NT2/D1 (cell line): ENCODE results near the gene PKNOX2.

Experiments used
- DNase-seq: peaks from one replicate; pipeline ENCODE4 v3.0.0-alpha.2; 2011; ENCODE audit warnings: low read depth, low spot score
- H3K27me3 ChIP-seq: 2 replicates; pipeline ENCODE4 v1.6.0; 2011; ENCODE audit warnings: mild to moderate bottlenecking; ENCODE audit not compliant: insufficient read length, insufficient read depth
- H3K36me3 ChIP-seq: 2 replicates; pipeline ENCODE4 v1.6.1; 2011; ENCODE audit warnings: mild to moderate bottlenecking, low read length, mixed read lengths; ENCODE audit not compliant: insufficient read depth, insufficient read length
- H3K4me1 ChIP-seq: 2 replicates; pipeline ENCODE4 v1.5.1; 2011; ENCODE audit not compliant: insufficient read depth, insufficient read length
- H3K4me3 ChIP-seq: 2 replicates; pipeline ENCODE4 v1.5.1; 2011; ENCODE audit warnings: low read depth; ENCODE audit not compliant: insufficient read length
- H3K9ac ChIP-seq: 2 replicates; pipeline ENCODE4 v1.6.0; 2011; ENCODE audit warnings: low read depth; ENCODE audit not compliant: insufficient read length
- H3K9me3 ChIP-seq: 2 replicates; pipeline ENCODE4 v1.5.1; 2011; ENCODE audit warnings: mild to moderate bottlenecking, low read length; ENCODE audit not compliant: insufficient read depth
- SUZ12 ChIP-seq: IDR thresholded peaks from 2 replicates; pipeline ENCODE4 v1.6.1; 2011; ENCODE audit not compliant: insufficient read length, insufficient read depth; ENCODE audit errors: extremely low read depth
- YY1 ChIP-seq: IDR thresholded peaks from 2 replicates; pipeline ENCODE4 v1.6.1; 2011; ENCODE audit not compliant: insufficient read length, insufficient read depth
- ZNF274 ChIP-seq: IDR thresholded peaks from 2 replicates; pipeline ENCODE4 v1.6.1; 2011; ENCODE audit warnings: mild to moderate bottlenecking, low read depth, low read length

The PKNOX2 gene

GRCh38 chr11:125286486-125286885, 121.9 kb downstream of the PKNOX2 start:
- H3K36me3 ChIP-seq = no peaks in the 10 kb centered on the region
- H3K27me3 ChIP-seq = no peaks in the 10 kb centered on the region
- H3K9ac ChIP-seq = no peak overlapping the region
- no peak overlapping the region for H3K4me3 ChIP-seq
- no peak for DNase-seq
- peaks cover 4% of the 10 kb centered on the region for H3K4me1 ChIP-seq
- TF ChIP-seq YY1 (no peak), ZNF274 (no peak), SUZ12 (no peak)
- no peaks in the 10 kb centered on the region for H3K9me3 ChIP-seq

- H3K36me3 ChIP-seq = no peaks in the 10 kb centered on the region
- H3K9me3 ChIP-seq = no peaks in the 10 kb centered on the region
- H3K27me3 ChIP-seq = no peaks in the 10 kb centered on the region
- DNase-seq = no peak
- TF ChIP-seq YY1 (no peak), SUZ12 (no peak), ZNF274 (no peak)
- peak overlapping the region; percentile 27 for H3K9ac ChIP-seq
- H3K4me1 ChIP-seq = peaks cover 4% of the 10 kb centered on the region
- no peak overlapping the region for H3K4me3 ChIP-seq
Measured at GRCh38 chr11:125287491-125288210, 123.1 kb downstream of the PKNOX2 start.

- Histone ChIP-seq H3K9ac (no peak overlapping the region), H3K27me3 (no peaks in the 10 kb centered on the region), H3K4me1 (peaks cover 4% of the 10 kb centered on the region), H3K36me3 (no peaks in the 10 kb centered on the region), H3K9me3 (no peaks in the 10 kb centered on the region), H3K4me3 (no peak overlapping the region)
- TF ChIP-seq ZNF274 (no peak), SUZ12 (no peak), YY1 (no peak)
- no peak for DNase-seq
Measured at GRCh38 chr11:125289419-125290098, 125.0 kb downstream of the PKNOX2 start.

GRCh38 chr11:125290263-125290662, 125.7 kb downstream of the PKNOX2 start:
- DNase-seq = no peak
- H3K27me3 ChIP-seq = no peaks in the 10 kb centered on the region

GRCh38 chr11:125292100-125292499, 127.5 kb downstream of the PKNOX2 start:
- H3K9me3 ChIP-seq = no peaks in the 10 kb centered on the region
- peaks cover 2% of the 10 kb centered on the region for H3K4me1 ChIP-seq
- TF ChIP-seq SUZ12 (no peak), ZNF274 (no peak), YY1 (no peak)
- H3K9ac ChIP-seq = no peak overlapping the region
- peaks cover 2% of the 10 kb centered on the region for H3K27me3 ChIP-seq
- H3K36me3 ChIP-seq = no peaks in the 10 kb centered on the region
- DNase-seq = no peak
- no peak overlapping the region for H3K4me3 ChIP-seq

More at GRCh38 chr11:125290263-125290662, 125.7 kb downstream of the PKNOX2 start:
- Histone ChIP-seq H3K36me3 (no peaks in the 10 kb centered on the region), H3K9me3 (no peaks in the 10 kb centered on the region), H3K4me1 (peaks cover 4% of the 10 kb centered on the region), H3K9ac (no peak overlapping the region), H3K4me3 (no peak overlapping the region)
- TF ChIP-seq YY1 = no peak

GRCh38 chr11:125293596-125293995, 129.0 kb downstream of the PKNOX2 start:
- H3K36me3 ChIP-seq = no peaks in the 10 kb centered on the region
- H3K27me3 ChIP-seq = peaks cover 2% of the 10 kb centered on the region
- H3K4me3 ChIP-seq = no peak overlapping the region
- no peak for DNase-seq
- no peak overlapping the region for H3K9ac ChIP-seq
- TF ChIP-seq SUZ12 (no peak), ZNF274 (no peak), YY1 (no peak)
- no peaks in the 10 kb centered on the region for H3K9me3 ChIP-seq
- H3K4me1 ChIP-seq = no peaks in the 10 kb centered on the region

- no peak for DNase-seq
- Histone ChIP-seq H3K4me3 (no peak overlapping the region), H3K27me3 (peaks cover 2% of the 10 kb centered on the region), H3K36me3 (peaks cover 3% of the 10 kb centered on the region), H3K9ac (no peak overlapping the region), H3K4me1 (no peaks in the 10 kb centered on the region), H3K9me3 (no peaks in the 10 kb centered on the region)
- TF ChIP-seq ZNF274 = no peak
- no peak for TF ChIP-seq SUZ12
- no peak for TF ChIP-seq YY1
Measured at GRCh38 chr11:125295931-125296330, 131.4 kb downstream of the PKNOX2 start.
